ENCODE measurements around the gene DGCR2.

DNA sequence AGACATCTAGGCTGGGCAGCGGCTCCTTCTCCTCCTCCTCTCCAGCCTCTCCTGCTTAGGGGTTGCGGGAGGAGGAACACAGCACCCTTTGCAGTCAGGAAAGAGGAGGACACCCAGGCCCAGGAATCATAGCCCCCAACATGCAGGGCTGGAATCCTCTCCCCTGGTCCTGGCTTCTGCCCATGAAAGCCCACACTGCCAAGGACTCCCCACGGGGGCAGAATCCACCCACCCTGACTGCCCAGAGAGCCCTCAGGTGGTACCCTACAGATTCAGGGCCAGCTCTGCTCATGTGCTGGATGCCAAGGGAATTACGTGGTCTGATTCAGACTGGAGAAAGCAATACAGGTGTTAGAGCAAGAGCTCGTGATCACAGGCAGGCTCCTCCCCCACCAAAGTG lies 17.8 kb upstream of the DGCR2 start:
- TF ChIP-seq, protein P1, sequence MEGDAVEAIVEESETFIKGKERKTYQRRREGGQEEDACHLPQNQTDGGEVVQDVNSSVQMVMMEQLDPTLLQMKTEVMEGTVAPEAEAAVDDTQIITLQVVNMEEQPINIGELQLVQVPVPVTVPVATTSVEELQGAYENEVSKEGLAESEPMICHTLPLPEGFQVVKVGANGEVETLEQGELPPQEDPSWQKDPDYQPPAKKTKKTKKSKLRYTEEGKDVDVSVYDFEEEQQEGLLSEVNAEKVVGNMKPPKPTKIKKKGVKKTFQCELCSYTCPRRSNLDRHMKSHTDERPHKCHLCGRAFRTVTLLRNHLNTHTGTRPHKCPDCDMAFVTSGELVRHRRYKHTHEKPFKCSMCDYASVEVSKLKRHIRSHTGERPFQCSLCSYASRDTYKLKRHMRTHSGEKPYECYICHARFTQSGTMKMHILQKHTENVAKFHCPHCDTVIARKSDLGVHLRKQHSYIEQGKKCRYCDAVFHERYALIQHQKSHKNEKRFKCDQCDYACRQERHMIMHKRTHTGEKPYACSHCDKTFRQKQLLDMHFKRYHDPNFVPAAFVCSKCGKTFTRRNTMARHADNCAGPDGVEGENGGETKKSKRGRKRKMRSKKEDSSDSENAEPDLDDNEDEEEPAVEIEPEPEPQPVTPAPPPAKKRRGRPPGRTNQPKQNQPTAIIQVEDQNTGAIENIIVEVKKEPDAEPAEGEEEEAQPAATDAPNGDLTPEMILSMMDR (IDR thresholded peaks at IDR 0.05; ENCODE audit: low read depth, low read length), result no peak
- TF ChIP-seq EZH2phosphoT487 (IDR thresholded peaks at IDR 0.05; ENCODE audit: low read depth), result no peak

All from OCI-LY3 (cell line).